ENCODE data around the gene LMOD3.

LMOD3 gene

GRCh38 chr3:69122403-69122802 lies at the start of gene LMOD3:
LMOD3 (minus strand) TSS chr3:69122595; CDS start chr3:69122386, 209 bp downstream.
- DNase-seq (ENCODE audit: low read depth in 2 of 2) = no peak

GRCh38 chr3:69172058-69172457 lies 49.7 kb upstream of the LMOD3 start:
- no peak for DNase-seq (ENCODE audit: low read depth in 2 of 2)

- no peak for DNase-seq (ENCODE audit: low read depth in 2 of 2)
Observed at GRCh38 chr3:69166446-69166845, 44.1 kb upstream of the LMOD3 start.

GRCh38 chr3:69165744-69166143 lies 43.3 kb upstream of the LMOD3 start:
- DNase-seq (ENCODE audit: low read depth in 2 of 2) = no peak

GRCh38 chr3:69164296-69164695 lies 41.9 kb upstream of the LMOD3 start:
- DNase-seq (ENCODE audit: low read depth in 2 of 2) = no peak

GRCh38 chr3:69162308-69162980 lies 40.0 kb upstream of the LMOD3 start:
- DNase-seq (ENCODE audit: low read depth in 2 of 2) = no peak

- no peak for DNase-seq (ENCODE audit: low read depth in 2 of 2)
Observed at GRCh38 chr3:69161587-69162307, 39.4 kb upstream of the LMOD3 start.

GRCh38 chr3:69160525-69160924 lies 38.1 kb upstream of the LMOD3 start:
- no peak for DNase-seq (ENCODE audit: low read depth in 2 of 2)

GRCh38 chr3:69160107-69160506 lies 37.7 kb upstream of the LMOD3 start:
- no peak for DNase-seq (ENCODE audit: low read depth in 2 of 2)

- no peak for DNase-seq (ENCODE audit: low read depth in 2 of 2)
Observed at GRCh38 chr3:69149586-69149985, 27.2 kb upstream of the LMOD3 start.

- DNase-seq (ENCODE audit: low read depth in 2 of 2) = no peak
Observed at GRCh38 chr3:69145688-69146087, 23.3 kb upstream of the LMOD3 start.

GRCh38 chr3:69144631-69145245 lies 22.3 kb upstream of the LMOD3 start:
- DNase-seq (ENCODE audit: low read depth in 2 of 2) = no peak

- no peak for DNase-seq (ENCODE audit: low read depth in 2 of 2)
Observed at GRCh38 chr3:69143612-69144011, 21.2 kb upstream of the LMOD3 start.

- DNase-seq (ENCODE audit: low read depth in 2 of 2) = no peak
Observed at GRCh38 chr3:69142797-69143454, 20.5 kb upstream of the LMOD3 start.

- no peak for DNase-seq (ENCODE audit: low read depth in 2 of 2)
Observed at GRCh38 chr3:69142090-69142489, 19.7 kb upstream of the LMOD3 start.

GRCh38 chr3:69141313-69141712 lies 18.9 kb upstream of the LMOD3 start:
- DNase-seq (ENCODE audit: low read depth in 2 of 2) = no peak

- no peak for DNase-seq (ENCODE audit: low read depth in 2 of 2)
Observed at GRCh38 chr3:69137412-69137811, 15.0 kb upstream of the LMOD3 start.

- no peak for DNase-seq (ENCODE audit: low read depth in 2 of 2)
Observed at GRCh38 chr3:69137005-69137404, 14.6 kb upstream of the LMOD3 start.

GRCh38 chr3:69130689-69131088 lies 8.3 kb upstream of the LMOD3 start:
- no peak for DNase-seq (ENCODE audit: low read depth in 2 of 2)

GRCh38 chr3:69129531-69129930 lies 7.1 kb upstream of the LMOD3 start:
- no peak for DNase-seq (ENCODE audit: low read depth in 2 of 2)

GRCh38 chr3:69128509-69128908 lies 6.1 kb upstream of the LMOD3 start:
- no peak for DNase-seq (ENCODE audit: low read depth in 2 of 2)

- DNase-seq (ENCODE audit: low read depth in 2 of 2) = no peak
Observed at GRCh38 chr3:69126999-69127398, 4.6 kb upstream of the LMOD3 start.

- DNase-seq (ENCODE audit: low read depth in 2 of 2) = no peak
Observed at GRCh38 chr3:69126216-69126615, 3.8 kb upstream of the LMOD3 start.
